A673 (cell line): ENCODE measurements around the gene NNMT.

Experiments
- EZH2 ChIP-seq: fragments of 200-600 bp; sonication (generic); IDR thresholded peaks from 2 replicates; pipeline ENCODE4 v1.6.1; 2017; ENCODE audit warnings: borderline replicate concordance, low read depth, mild to moderate bottlenecking, mixed read lengths, antibody characterized with exemption, low read length; ENCODE audit not compliant: poor library complexity, severe bottlenecking
- TF ChIP-seq, protein P1 (sequence below): fragments of 300-800, 200-600 bp; sonication (generic); conservative IDR thresholded peaks from 2 replicates; pipeline ENCODE4 v1.5.1; 2017; ENCODE audit warnings: low read depth, mild to moderate bottlenecking, antibody characterized with exemption, low read length, moderate library complexity, mixed read lengths

DNA sequence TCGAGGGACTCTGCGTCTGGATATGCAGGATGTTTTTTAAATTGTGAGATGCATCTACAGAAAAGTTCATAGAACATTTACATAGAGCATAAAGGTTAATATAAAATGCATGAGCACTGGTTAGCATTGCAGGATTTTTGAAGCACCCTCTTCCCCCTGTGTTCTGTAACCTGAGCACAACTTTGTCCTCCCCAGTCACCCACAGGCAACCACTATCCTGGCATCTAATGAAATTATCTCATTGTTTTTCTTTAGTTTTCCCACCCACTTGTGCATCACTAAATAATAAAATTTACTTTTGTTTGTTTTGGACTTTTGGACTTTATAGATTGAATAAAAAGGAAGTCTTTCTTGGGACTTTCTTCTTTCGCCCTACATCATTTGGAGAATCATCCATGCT is 10.0 kb upstream of the NNMT start:
- TF ChIP-seq EZH2: no peak
- TF ChIP-seq, protein P1, sequence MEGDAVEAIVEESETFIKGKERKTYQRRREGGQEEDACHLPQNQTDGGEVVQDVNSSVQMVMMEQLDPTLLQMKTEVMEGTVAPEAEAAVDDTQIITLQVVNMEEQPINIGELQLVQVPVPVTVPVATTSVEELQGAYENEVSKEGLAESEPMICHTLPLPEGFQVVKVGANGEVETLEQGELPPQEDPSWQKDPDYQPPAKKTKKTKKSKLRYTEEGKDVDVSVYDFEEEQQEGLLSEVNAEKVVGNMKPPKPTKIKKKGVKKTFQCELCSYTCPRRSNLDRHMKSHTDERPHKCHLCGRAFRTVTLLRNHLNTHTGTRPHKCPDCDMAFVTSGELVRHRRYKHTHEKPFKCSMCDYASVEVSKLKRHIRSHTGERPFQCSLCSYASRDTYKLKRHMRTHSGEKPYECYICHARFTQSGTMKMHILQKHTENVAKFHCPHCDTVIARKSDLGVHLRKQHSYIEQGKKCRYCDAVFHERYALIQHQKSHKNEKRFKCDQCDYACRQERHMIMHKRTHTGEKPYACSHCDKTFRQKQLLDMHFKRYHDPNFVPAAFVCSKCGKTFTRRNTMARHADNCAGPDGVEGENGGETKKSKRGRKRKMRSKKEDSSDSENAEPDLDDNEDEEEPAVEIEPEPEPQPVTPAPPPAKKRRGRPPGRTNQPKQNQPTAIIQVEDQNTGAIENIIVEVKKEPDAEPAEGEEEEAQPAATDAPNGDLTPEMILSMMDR: no peak
